HG03066 (cell line): ENCODE results near the gene OSM.

Source experiments
- ATAC-seq: cut with Tn5 transposase; IDR thresholded peaks from one replicate; pipeline ENCODE4 v1.9.1; 2021; ENCODE audit warnings: low read depth; ENCODE audit not compliant: unreplicated experiment

The OSM gene

GRCh38 chr22:30286331-30286730 lies 19.7 kb upstream of the OSM start:
- no peak for ATAC-seq

GRCh38 chr22:30285846-30286200 lies 19.2 kb upstream of the OSM start:
- ATAC-seq: no peak

DNA sequence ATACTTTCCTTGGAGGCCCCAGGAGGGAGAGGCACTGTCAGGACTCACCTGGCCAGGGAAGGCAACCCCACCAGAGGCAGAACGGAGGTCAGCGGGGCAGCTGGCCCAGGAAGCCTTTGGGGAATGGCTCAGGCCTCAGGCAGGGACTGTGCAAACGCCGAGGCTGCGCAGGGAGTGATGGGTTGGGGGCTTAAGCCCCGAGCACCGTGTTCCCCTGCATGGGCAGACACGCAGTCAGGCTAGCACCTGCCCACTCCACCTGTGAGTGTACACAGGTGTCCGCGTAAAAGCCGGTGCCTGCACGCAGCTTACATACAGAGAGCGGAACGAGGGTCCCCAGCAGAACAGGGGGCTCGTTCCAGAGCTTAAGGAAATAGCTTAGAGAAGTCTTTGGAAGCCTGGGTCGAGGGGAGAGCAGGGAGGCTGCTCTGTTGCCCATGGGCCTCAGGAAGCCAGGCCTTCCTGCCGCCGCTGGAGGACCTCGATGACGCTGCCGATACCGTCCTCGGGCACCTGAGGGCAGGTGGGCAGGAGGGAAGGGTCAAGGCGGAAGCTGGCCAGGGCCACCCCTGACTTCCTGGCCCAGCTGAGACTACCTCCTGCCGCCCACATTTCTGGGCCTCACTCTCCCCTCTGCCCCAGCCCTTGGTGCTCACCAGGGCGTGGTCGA lies 18.7 kb upstream of the OSM start:
- ATAC-seq: no peak

DNA sequence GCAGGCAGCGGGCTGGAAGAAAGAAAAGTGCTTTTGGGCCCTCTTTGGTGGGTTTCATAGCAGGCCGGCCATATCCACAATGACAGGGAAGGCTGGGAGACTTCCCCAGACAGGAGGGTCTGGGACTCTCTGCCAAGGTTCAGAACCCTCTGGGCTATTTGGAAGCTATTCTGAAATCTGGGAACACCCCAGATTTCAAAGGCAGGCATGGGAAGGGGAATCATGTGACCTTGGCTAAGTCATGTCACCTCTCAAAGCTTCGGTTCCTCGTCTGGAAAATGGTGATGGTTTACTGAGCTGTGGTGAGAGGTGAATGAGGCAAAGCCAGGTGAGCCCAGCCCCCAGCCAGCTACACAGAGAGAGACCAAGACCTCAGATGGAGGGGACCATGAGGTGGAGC lies 18.0 kb upstream of the OSM start:
- ATAC-seq: no peak

DNA sequence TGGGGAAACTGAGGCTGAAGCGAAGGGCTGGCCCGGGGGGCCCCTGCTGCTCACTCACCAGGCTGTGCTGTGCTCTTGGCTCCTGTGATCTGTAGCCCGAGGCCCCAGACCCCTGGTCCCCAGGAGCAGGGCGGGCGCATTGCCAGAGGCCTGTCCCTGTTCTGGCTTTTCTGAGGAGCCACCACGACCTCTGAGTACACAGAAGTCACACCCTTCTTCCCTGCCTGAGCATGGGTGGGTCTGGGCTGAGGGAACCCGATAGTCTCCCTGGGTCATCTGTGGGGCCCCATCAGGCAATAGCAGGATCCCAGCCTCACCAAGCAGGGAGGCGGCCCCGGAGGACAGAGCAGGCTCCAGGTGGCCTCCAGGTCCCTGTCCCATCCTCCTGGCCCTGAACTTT lies 17.5 kb upstream of the OSM start:
- ATAC-seq: no peak

- ATAC-seq: no peak
These were observed 16.7 kb upstream of the OSM start for GRCh38 chr22:30283342-30283741.

GRCh38 chr22:30282616-30283046 lies 16.0 kb upstream of the OSM start:
- no peak for ATAC-seq

DNA sequence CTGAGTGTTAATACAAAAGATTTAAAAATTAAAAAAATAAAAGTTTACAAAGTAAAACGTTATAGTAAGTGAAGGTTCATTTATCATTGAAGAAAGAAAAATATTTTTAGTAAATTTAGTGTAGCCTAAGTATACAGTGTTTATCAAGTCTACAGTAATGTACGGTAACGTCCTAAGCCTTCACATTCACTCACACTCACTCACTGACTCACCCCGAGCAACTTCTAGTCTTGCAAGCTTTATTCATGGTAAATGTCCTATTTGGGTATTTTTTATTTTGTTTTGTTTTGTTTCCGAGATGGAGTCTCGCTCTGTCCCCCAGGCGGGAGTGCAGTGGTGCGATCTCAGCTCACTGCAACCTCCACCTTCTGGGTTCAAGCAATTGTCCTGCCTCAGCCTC lies 13.9 kb upstream of the OSM start:
- ATAC-seq: no peak

GRCh38 chr22:30279932-30280331 lies 13.3 kb upstream of the OSM start:
- no peak for ATAC-seq

GRCh38 chr22:30279046-30279788 lies 12.6 kb upstream of the OSM start:
- ATAC-seq: no peak

DNA sequence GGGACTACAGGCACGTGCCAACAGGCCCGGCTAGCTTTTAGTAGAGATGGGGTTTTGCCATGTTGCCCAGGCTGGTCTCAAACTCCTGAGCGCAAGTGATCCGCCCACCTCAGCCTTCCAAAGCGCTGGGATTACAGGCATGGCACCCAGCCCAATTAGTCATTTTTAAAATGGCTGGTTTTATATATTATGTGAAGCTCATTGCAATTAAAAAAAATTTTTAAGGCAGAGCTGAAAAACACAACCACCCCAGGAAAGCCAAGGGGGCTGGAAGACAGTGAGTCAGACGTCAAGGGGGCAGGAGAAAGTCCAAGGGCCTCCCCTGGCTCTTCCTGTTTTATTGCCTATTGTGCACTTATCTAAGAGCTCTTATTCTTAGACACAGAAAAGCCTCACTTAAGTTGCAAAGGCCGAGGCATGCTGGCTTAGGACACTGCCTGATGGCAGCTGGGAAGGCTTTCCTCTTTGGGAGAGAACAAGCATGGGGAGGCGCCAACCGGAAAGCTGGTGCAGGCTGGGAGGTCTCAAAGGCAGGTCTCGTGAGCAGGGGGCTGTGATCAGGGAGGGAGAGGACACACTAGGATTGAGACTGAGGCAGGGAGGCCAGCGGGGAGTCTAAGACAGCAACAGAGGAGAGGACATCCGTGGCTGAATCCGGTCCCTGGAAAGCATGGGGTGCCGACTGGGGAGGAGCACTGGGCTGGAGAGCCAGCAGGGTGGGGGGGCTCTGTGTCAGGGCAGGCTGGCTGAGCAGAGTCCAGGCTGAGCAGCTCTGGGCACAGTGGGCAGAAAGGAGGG lies 11.1 kb upstream of the OSM start:
- ATAC-seq: no peak

DNA sequence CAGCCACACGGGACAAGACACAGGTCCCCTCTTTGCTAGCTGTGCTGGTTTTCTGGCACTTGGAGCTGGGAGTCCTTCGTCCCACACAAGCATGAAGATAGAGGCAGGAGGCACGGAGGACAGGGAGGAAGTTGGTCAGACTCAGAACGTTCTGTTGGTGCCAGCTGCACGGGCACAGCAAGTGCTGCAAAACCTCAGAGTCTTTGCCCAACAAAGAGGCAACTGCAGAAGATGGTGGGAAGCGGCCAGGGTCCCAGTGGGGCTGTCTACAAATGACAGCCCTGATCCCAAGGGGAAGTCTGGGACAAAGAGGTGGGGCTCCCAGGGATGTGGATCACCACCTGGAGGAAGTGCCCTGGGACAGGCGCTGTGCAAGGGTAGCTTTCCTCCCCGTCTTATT lies 9.4 kb upstream of the OSM start:
- no peak for ATAC-seq

DNA sequence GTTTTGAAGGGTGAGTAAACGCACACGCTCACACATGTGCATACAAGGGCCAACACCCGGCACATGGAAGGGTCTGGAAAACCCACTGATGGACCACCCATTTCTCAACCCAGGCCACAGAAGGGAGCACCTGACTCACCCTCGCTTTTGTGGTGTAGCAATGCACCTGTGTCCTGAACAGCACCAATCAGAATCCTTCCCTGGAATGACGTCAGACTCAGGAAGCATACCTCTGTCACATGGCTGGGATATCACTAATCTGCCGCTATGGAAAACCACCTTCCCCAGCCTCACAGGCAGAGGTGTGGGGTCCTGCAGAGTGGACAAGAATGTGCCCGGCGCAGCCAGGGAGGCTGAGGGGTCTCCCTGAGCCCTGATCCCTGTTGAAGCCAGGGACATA lies 9.0 kb upstream of the OSM start:
- ATAC-seq: no peak

GRCh38 chr22:30274437-30274812 lies 7.8 kb upstream of the OSM start:
- no peak for ATAC-seq

GRCh38 chr22:30273711-30274436 lies 7.2 kb upstream of the OSM start:
- ATAC-seq: no peak

DNA sequence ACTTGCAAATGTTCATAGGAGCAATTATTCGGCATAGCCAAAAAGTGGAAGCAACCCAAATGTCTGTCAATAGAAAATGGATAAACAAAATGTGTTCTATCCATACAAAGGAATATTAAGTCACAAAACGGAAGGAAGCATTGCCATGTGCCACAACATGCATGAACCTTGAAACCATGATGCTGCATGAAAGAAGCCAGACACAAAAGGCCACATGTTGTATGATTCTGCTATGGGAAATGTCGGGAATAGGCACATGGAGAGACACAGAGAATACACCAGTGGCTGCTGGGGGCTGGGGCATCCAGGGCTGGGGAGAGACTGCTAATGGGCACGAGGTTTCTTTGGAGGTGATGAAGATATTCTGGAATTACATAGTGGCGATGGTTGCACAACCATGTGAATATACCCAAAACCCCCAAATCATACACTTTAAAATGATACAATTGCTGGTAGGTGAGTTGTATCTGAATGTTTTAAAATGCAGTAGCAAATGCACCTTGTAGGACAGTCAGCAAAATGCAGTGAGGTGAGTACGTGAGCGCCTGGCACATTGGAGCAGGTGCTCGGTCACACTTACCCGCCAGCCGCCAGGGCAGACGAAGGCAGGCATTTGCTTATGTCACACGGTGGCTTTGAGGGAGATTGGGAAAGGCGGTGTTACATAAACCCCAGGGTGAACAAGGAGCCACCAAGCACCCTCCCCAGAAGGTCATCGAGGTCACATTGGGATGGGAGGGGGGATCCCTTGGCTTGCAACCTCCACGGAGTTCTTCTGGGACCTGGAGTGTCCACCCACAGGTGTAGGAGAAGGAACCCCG lies 6.3 kb upstream of the OSM start:
- ATAC-seq: no peak

- no peak for ATAC-seq
These were observed 4.2 kb upstream of the OSM start for GRCh38 chr22:30270832-30271231.

- ATAC-seq: no peak
These were observed 1.7 kb upstream of the OSM start for GRCh38 chr22:30268331-30268730.

- no peak for ATAC-seq
These were observed 991 bp upstream of the OSM start for GRCh38 chr22:30267382-30268302.
